Activated CD4-positive, alpha-beta T cell treated with anti-CD3 and anti-CD28 coated beads, Interleukin-2, amount 10 ng/mL, durations not matched to agents 24 days and 14 days (primary cell): ENCODE data around the gene SPATA31A5. TPM values are rescaled to one million over a fixed set of nuclear protein-coding genes. Genes with fewer than 3 reads are reported as not detected.
"Not testable (repeated sequence)": the region's sequence is repeated elsewhere in the genome, so short reads cannot be mapped to it uniquely, and the experiment has no call there.

Source experiments
- DNase-seq: peaks from one replicate; pipeline ENCODE4 v3.0.0; 2022
- H3K27ac Mint-ChIP-seq: one replicate; pipeline ENCODE4 v1.8.0; 2022; ENCODE audit warnings: mild to moderate bottlenecking, mixed read lengths
- H3K27me3 Mint-ChIP-seq: one replicate; pipeline ENCODE4 v1.8.0; 2022; ENCODE audit warnings: mixed read lengths
- H3K36me3 Mint-ChIP-seq: one replicate; pipeline ENCODE4 v1.8.0; 2022; ENCODE audit warnings: low read depth, mild to moderate bottlenecking, mixed read lengths
- H3K4me1 Mint-ChIP-seq: one replicate; pipeline ENCODE4 v1.8.0; 2021; ENCODE audit warnings: mixed read lengths
- H3K4me3 Mint-ChIP-seq: one replicate; pipeline ENCODE4 v1.8.0; 2022; ENCODE audit warnings: mild to moderate bottlenecking, moderate library complexity, mixed read lengths
- H3K9me3 Mint-ChIP-seq: one replicate; pipeline ENCODE4 v1.8.0; 2021; ENCODE audit warnings: mixed read lengths
- intact Hi-C: fragments of 100-400 bp; cut with micrococcal nuclease; formaldehyde crosslinking; loops from one replicate; pipeline ENCODE4 v1.15.1; 2023
- total RNA-seq: library from RNA; stranded (reverse); gene quantifications from 2 replicates; pipeline ENCODE4 v1.2.3, GENCODE V29; 2022

Gene SPATA31A5
- total RNA-seq: not detected in 2 replicates

- H3K4me3 Mint-ChIP-seq, H3K27ac Mint-ChIP-seq, H3K4me1 Mint-ChIP-seq, H3K9me3 Mint-ChIP-seq, H3K27me3 Mint-ChIP-seq, intact Hi-C loops, DNase-seq, H3K36me3 Mint-ChIP-seq: not testable (repeated sequence)
These were observed at the start of gene SPATA31A5 for GRCh38 chr9:60914107-60914506. SPATA31A5 (plus strand) TSS chr9:60914407; CDS start chr9:60914436, 29 bp downstream.

GRCh38 chr9:60962990-60963350 is 48.8 kb downstream of the SPATA31A5 start:
- intact Hi-C loops: not testable (repeated sequence)

GRCh38 chr9:60966382-60966781 is 52.2 kb downstream of the SPATA31A5 start:
- H3K27me3 Mint-ChIP-seq, H3K4me3 Mint-ChIP-seq, H3K27ac Mint-ChIP-seq, DNase-seq, H3K9me3 Mint-ChIP-seq, H3K36me3 Mint-ChIP-seq, intact Hi-C loops, H3K4me1 Mint-ChIP-seq: not testable (repeated sequence)

More at GRCh38 chr9:60962990-60963350, 48.8 kb downstream of the SPATA31A5 start:
- not testable (repeated sequence) for H3K27ac Mint-ChIP-seq, H3K36me3 Mint-ChIP-seq, H3K27me3 Mint-ChIP-seq, H3K4me3 Mint-ChIP-seq, H3K4me1 Mint-ChIP-seq, DNase-seq, H3K9me3 Mint-ChIP-seq
